ENCODE results near the gene MN1.

- TF ChIP-seq, protein P1, sequence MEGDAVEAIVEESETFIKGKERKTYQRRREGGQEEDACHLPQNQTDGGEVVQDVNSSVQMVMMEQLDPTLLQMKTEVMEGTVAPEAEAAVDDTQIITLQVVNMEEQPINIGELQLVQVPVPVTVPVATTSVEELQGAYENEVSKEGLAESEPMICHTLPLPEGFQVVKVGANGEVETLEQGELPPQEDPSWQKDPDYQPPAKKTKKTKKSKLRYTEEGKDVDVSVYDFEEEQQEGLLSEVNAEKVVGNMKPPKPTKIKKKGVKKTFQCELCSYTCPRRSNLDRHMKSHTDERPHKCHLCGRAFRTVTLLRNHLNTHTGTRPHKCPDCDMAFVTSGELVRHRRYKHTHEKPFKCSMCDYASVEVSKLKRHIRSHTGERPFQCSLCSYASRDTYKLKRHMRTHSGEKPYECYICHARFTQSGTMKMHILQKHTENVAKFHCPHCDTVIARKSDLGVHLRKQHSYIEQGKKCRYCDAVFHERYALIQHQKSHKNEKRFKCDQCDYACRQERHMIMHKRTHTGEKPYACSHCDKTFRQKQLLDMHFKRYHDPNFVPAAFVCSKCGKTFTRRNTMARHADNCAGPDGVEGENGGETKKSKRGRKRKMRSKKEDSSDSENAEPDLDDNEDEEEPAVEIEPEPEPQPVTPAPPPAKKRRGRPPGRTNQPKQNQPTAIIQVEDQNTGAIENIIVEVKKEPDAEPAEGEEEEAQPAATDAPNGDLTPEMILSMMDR (IDR thresholded peaks at IDR 0.05) = no peak
- TF ChIP-seq HMGXB4 (CRISPR knock-in tag; IDR thresholded peaks at IDR 0.05; ENCODE audit: borderline replicate concordance) (no peak), EP300 (IDR thresholded peaks at IDR 0.05) (no peak), SMC3 (IDR thresholded peaks at IDR 0.05) (no peak), RFX5 (IDR thresholded peaks at IDR 0.05) (no peak), POLR2A (IDR thresholded peaks at IDR 0.05; ENCODE audit: low read length) (no peak), PHF8 (IDR thresholded peaks at IDR 0.05; ENCODE audit: borderline replicate concordance, low read depth) (no peak), HOXA7 (CRISPR knock-in tag; IDR thresholded peaks at IDR 0.05) (no peak), ZC3H11A (IDR thresholded peaks at IDR 0.05) (no peak), MYC (IDR thresholded peaks at IDR 0.05; ENCODE audit: borderline replicate concordance, low read length) (no peak), RNF2 (IDR thresholded peaks at IDR 0.05; ENCODE audit: borderline replicate concordance, low read depth) (no peak), MAZ (IDR thresholded peaks at IDR 0.05; ENCODE audit: borderline replicate concordance, low read depth, low read length) (no peak), MAFK (IDR thresholded peaks at IDR 0.05; ENCODE audit: partially characterized antibody) (no peak)
Observed at GRCh38 chr22:27740202-27740748, 61.3 kb downstream of the MN1 start.

Data from A549 (cell line).